ENCODE measurements around the gene PGAM1. TPM values are rescaled to one million over a fixed set of nuclear protein-coding genes. Genes with fewer than 3 reads are reported as not detected.
"Not testable (repeated sequence)": the region's sequence is repeated elsewhere in the genome, so short reads cannot be mapped to it uniquely, and the experiment has no call there.

Gene PGAM1
- total RNA-seq, 1 donor from 2014 or later: 374 TPM

- DNase-seq (ENCODE audit: low read depth, low spot score): no peak
These were observed 30.7 kb downstream of the PGAM1 start for GRCh38 chr10:97456686-97457065.

GRCh38 chr10:97459111-97459510 is 33.1 kb downstream of the PGAM1 start:
- no peak for DNase-seq (ENCODE audit: low read depth, low spot score)

- DNase-seq (ENCODE audit: low read depth, low spot score): no peak
These were observed 33.9 kb downstream of the PGAM1 start for GRCh38 chr10:97459933-97460332.

- no peak for DNase-seq (ENCODE audit: low read depth, low spot score)
These were observed 36.3 kb downstream of the PGAM1 start for GRCh38 chr10:97462309-97462708.

GRCh38 chr10:97463363-97464132 is 37.6 kb downstream of the PGAM1 start:
- DNase-seq (ENCODE audit: low read depth, low spot score): no peak

- no peak for DNase-seq (ENCODE audit: low read depth, low spot score)
These were observed 38.2 kb downstream of the PGAM1 start for GRCh38 chr10:97464226-97464625.

- no peak for DNase-seq (ENCODE audit: low read depth, low spot score)
These were observed 40.0 kb downstream of the PGAM1 start for GRCh38 chr10:97465982-97466381.

GRCh38 chr10:97466755-97467154 is 40.8 kb downstream of the PGAM1 start:
- no peak for DNase-seq (ENCODE audit: low read depth, low spot score)

GRCh38 chr10:97468162-97468561 is 42.2 kb downstream of the PGAM1 start:
- no peak for DNase-seq (ENCODE audit: low read depth, low spot score)

GRCh38 chr10:97468781-97469180 is 42.8 kb downstream of the PGAM1 start:
- DNase-seq (ENCODE audit: low read depth, low spot score): not testable (repeated sequence)

GRCh38 chr10:97474918-97475317 is 48.9 kb downstream of the PGAM1 start:
- DNase-seq (ENCODE audit: low read depth, low spot score): no peak

GRCh38 chr10:97475936-97476594 is 50.1 kb downstream of the PGAM1 start:
- no peak for DNase-seq (ENCODE audit: low read depth, low spot score)

- DNase-seq (ENCODE audit: low read depth, low spot score): not testable (repeated sequence)
These were observed 53.4 kb downstream of the PGAM1 start for GRCh38 chr10:97479410-97479809.

GRCh38 chr10:97479939-97480338 is 53.9 kb downstream of the PGAM1 start:
- no peak for DNase-seq (ENCODE audit: low read depth, low spot score)

GRCh38 chr10:97481071-97481470 is 55.1 kb downstream of the PGAM1 start:
- no peak for DNase-seq (ENCODE audit: low read depth, low spot score)

- DNase-seq (ENCODE audit: low read depth, low spot score): no peak
These were observed 56.4 kb downstream of the PGAM1 start for GRCh38 chr10:97482381-97482780.

Other genes starting within 250 kb of the PGAM1 start
- gene SLIT1, start 240.2 kb upstream of the PGAM1 start, total RNA-seq: under 0.01 and 0.04 TPM in 2 replicates
- gene ARHGAP19, start 133.6 kb upstream of the PGAM1 start, total RNA-seq: 12.3 and 18.1 TPM in 2 replicates
- gene FRAT1, start 106.9 kb upstream of the PGAM1 start, total RNA-seq: 3.2 and 4.6 TPM in 2 replicates
- gene FRAT2, start 91.5 kb upstream of the PGAM1 start, total RNA-seq: 11.0 and 11.9 TPM in 2 replicates
- 21.6 and 27.8 TPM in 2 replicates for gene RRP12, start 24.9 kb upstream of the PGAM1 start, total RNA-seq
- 39.3 and 43.8 TPM in 2 replicates for gene EXOSC1, start 19.8 kb downstream of the PGAM1 start, total RNA-seq
- 35.5 and 50.4 TPM in 2 replicates for gene ZDHHC16, start 20.0 kb downstream of the PGAM1 start, total RNA-seq
- gene MMS19, start 72.2 kb downstream of the PGAM1 start, total RNA-seq: 70.7 and 76.8 TPM in 2 replicates
- gene UBTD1, start 72.7 kb downstream of the PGAM1 start, total RNA-seq: 41.4 and 58.4 TPM in 2 replicates
- gene ANKRD2, start 146.6 kb downstream of the PGAM1 start, total RNA-seq: 0.78 and 1.8 TPM in 2 replicates
- gene HOGA1, start 158.2 kb downstream of the PGAM1 start, total RNA-seq: 0.18 and 0.53 TPM in 2 replicates
- not detected in 2 replicates for gene C10orf62, start 163.5 kb downstream of the PGAM1 start, total RNA-seq
- gene MORN4, start 207.3 kb downstream of the PGAM1 start, total RNA-seq: 3.9 and 7.1 TPM in 2 replicates
- gene PI4K2A, start 214.5 kb downstream of the PGAM1 start, total RNA-seq: 17.1 and 19.3 TPM in 2 replicates